GM12874 (cell line): ENCODE data around the gene FSTL4.

Experiments
- TF ChIP-seq, protein P1 (sequence below): IDR thresholded peaks from 2 replicates; pipeline ENCODE4 v1.5.1; 2011; ENCODE audit warnings: low read depth, mild to moderate bottlenecking, control low read depth, low read length, moderate library complexity; ENCODE audit not compliant: insufficient read depth

FSTL4 gene

DNA sequence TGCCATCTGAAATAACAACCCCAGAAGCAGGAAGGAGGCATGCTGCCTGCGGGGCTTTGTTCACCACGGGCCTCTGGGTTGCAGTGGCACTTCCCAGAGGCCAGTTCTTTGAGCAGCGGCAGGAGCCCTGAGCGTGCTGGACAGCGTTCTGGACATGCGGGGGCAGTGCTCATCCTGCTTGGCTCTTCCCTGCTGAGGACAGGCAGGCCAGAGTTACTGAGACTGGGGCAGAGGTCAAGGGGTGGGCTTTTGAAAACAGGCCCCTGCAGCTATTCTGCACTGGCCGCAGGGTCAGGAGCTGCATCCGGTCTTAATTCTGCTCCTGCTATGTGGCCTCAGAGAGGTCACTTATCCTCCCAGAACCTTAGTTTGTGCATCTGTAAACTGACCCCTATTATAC is 258.6 kb downstream of the FSTL4 start:
- TF ChIP-seq, protein P1, sequence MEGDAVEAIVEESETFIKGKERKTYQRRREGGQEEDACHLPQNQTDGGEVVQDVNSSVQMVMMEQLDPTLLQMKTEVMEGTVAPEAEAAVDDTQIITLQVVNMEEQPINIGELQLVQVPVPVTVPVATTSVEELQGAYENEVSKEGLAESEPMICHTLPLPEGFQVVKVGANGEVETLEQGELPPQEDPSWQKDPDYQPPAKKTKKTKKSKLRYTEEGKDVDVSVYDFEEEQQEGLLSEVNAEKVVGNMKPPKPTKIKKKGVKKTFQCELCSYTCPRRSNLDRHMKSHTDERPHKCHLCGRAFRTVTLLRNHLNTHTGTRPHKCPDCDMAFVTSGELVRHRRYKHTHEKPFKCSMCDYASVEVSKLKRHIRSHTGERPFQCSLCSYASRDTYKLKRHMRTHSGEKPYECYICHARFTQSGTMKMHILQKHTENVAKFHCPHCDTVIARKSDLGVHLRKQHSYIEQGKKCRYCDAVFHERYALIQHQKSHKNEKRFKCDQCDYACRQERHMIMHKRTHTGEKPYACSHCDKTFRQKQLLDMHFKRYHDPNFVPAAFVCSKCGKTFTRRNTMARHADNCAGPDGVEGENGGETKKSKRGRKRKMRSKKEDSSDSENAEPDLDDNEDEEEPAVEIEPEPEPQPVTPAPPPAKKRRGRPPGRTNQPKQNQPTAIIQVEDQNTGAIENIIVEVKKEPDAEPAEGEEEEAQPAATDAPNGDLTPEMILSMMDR: no peak

DNA sequence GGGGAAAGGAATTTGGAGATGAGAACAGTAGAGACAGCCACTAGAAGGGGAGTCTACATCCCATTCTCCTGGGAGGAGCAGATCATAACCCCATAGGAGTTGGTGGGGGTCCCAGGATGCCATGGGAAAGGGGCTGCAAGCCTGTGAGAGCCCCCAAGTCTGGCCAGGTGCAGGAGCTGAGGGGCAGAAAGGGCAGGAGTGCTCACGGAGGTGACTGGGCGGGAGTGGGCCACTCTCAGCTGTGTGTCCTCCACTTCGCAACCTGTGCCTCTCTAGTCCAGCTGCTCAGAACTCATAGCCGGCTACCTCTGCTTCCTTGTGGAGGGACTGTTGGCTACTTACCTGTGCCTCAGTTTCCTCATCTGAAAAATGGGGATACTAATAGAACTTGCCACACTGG is 263.9 kb downstream of the FSTL4 start:
- TF ChIP-seq, protein P1: no peak

DNA sequence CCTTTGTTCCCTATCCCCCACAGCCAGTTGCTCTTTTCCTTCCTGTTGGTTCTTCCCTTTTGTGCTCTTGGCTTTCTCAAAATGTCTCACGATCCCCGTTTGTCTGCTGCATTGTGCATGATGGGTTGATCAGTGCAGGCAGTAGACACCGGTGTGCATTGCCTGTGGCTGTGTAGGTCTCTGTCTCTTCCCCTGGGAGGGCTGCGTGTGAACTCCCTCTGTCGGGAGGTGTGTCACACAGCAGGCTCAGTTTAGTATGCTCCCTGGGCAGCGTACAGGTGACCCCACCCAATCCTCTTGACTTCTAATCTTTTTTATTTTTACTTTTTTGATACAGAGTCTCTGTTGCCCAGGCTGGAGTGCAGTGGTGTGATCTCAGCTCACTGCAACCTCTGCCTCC is 265.3 kb downstream of the FSTL4 start:
- TF ChIP-seq, protein P1: no peak

DNA sequence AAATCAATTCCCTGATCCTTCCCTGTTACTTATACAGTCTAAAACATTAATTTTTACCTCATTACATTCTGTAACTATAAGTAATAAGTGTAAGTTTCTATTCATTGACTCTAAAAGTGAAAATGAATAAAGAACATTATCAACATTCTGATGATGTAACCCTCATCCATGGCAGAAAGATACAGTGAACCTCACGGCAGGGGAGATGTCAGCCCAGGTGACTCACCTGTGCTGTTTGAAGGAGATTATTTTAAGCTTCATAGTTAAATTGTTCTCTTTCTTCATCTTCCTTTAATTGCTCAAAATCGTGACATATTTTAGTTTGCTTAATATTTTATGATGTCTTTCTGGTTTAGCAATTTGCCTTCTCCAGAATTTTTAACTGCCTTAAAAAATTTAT is 268.1 kb downstream of the FSTL4 start:
- TF ChIP-seq, protein P1: no peak

DNA sequence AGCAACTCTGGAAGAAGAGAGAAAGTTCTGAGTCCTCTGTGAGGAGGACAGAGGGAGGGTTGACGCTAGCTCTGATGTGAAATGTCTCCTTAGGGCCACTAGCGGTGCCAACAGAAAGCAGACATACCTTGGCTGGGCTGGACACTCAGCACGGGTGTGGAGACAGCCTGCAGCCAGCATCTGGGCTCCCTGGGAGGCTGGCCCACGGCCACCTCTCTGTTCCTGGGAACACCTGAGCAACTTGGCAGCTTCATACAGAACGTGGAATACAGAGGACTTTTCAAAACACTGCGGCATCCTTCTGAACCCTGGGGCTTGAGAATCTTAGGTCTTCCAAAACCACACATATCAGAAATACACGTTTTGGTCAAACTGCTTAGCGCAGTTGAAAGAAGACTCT is 269.1 kb downstream of the FSTL4 start:
- TF ChIP-seq, protein P1: no peak

DNA sequence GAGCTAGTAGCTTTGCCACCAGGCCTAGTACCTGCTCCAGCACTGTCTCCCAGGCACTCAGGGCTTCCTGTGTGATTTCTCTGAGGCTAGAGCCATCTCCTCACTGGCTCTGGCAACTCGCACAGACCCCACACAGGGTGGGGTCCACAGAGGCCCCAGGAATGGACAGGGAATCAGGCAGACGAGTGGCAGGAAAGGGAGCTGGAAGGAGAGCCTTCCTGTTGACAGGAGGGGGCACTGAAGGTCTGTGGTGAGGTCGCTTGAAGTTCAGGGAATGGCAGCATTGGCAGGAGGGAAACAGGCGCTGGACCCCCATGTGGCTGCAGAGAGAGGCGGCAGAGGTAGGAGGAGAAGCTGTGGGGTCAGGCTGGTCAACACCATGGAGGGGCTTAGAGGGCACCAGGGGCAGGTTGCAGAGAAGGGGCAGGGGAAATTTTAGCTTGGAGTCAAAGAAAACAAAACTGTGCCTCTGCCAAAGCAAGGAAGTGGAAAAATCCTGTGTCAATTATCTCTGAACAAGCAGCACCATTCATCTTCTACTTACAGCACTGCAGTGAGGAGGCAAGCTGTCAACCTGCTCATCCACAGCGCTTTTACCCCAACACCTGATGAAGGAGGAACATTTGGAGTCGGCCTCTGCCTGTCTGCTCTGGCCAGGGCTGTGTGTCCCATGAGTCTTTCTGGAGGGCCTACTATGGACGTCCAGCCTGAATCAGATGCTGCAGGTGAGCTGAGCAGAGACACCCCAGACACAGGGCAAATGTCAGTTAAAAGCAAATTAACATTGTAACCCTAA is 270.2 kb downstream of the FSTL4 start:
- TF ChIP-seq, protein P1: no peak

DNA sequence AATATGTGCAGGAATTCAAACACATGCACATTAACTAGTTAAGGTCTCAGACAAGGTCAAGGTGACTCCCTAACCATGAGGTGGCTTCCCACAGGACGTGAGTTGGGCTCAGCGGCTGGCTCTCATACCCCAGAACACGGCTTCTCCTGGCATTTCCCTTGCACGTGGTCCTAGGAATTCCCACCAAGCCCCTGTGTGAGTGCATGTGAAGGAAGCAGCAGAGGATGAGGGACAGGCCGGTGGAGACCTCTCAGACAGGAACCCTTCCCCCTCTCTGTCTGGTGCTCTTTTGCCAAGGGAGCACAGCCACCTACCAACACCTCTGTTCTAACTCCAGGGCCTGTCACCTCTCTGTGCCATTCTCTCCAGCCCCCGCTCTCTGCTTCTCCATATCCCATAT is 271.0 kb downstream of the FSTL4 start:
- TF ChIP-seq, protein P1: no peak

DNA sequence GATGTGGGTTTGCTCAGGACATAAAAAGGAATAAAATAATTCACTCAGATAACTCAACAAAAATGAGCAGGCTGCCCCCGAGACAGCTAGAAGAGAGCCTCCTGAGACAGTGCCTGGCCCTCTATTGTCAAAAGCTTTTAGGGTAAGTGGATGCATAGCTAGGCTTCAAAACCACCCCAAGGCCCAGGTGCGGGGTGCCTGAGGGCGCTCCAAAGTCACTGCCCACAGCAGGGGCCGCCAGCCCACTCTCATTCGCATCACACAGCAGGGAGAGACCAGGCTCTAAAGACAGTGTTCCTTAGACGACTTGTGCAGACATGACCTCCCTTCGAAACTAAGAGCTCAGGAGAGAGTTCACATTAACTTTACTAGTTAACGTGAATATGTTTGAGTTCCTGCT is 271.5 kb downstream of the FSTL4 start:
- TF ChIP-seq, protein P1: no peak
